Mononuclear cell (primary cell): ENCODE results near the gene AXIN2. TPM values are rescaled to one million over a fixed set of nuclear protein-coding genes. Genes with fewer than 3 reads are reported as not detected.

ENCODE experiments used
- H3K27me3 ChIP-seq: 2 replicates; pipeline ENCODE4 v1.6.0; 2011; ENCODE audit warnings: low read length, control low read depth; ENCODE audit not compliant: insufficient read depth
- H3K4me1 ChIP-seq: 2 replicates; pipeline ENCODE4 v1.5.1; 2011; ENCODE audit warnings: mild to moderate bottlenecking, low read length, control low read depth; ENCODE audit not compliant: insufficient read depth
- H3K4me3 ChIP-seq: 2 replicates; pipeline ENCODE4 v1.5.1; 2011; ENCODE audit warnings: mild to moderate bottlenecking, low read length, moderate library complexity
- H3K9me3 ChIP-seq: 2 replicates; pipeline ENCODE4 v1.5.1; 2011; ENCODE audit warnings: low read depth, mild to moderate bottlenecking, control low read depth, low read length
- total RNA-seq: library from RNA; depleted of rRNA; stranded (reverse); fragments of >200 nt; gene quantifications from one replicate; pipeline ENCODE4 v1.2.3, GENCODE V29; 2012

The AXIN2 gene
- total RNA-seq, 1 donor = 28.5 TPM

- peaks cover 4% of the 10 kb centered on the region for H3K4me1 ChIP-seq
- no peaks in the 10 kb centered on the region for H3K27me3 ChIP-seq
- no peaks in the 10 kb centered on the region for H3K9me3 ChIP-seq
- no peak overlapping the region for H3K4me3 ChIP-seq
Observed at GRCh38 chr17:65538675-65539529, 22.5 kb downstream of the AXIN2 start.

DNA sequence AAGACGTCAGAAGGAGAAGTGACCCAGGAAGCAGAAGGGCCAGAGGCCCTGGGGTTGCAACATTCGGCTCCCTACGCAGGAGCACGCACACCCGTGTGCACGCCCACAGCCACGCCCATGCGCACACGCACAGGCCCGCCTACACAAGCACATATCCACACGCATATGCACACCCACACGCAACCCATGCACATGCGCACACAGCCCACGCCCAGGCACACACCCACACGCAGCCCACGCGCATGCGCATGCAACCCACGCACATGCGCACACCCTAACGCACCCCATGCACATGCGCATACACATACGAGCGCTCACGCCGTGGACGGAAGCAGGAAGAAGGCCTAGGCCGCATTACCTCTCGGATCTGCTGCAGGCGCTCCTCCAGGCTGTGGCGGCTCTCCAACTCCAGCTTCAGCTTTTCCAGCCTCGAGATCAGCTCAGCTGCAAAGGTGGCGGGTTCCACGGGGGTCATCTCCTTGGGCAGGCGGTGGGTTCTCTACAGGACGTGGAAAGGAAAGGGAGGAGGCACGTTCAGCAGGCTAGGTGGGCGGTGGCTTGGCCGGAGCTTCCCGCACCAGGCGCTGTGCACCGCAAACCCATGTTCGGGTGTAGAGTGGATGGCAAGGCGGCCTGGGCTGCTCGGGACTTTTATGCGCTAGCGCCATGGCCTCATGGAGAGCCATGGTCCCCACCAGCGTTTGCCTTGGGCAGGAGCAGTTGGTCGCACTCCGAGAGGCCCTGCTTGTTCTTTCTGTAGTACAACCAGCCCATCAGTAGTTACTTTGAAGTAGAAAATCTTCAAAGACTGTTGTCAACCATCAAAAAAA, 23.4 kb downstream of the AXIN2 start:
- H3K9me3 ChIP-seq = no peaks in the 10 kb centered on the region
- H3K4me3 ChIP-seq = no peak overlapping the region
- H3K4me1 ChIP-seq = peaks cover 4% of the 10 kb centered on the region
- no peaks in the 10 kb centered on the region for H3K27me3 ChIP-seq

DNA sequence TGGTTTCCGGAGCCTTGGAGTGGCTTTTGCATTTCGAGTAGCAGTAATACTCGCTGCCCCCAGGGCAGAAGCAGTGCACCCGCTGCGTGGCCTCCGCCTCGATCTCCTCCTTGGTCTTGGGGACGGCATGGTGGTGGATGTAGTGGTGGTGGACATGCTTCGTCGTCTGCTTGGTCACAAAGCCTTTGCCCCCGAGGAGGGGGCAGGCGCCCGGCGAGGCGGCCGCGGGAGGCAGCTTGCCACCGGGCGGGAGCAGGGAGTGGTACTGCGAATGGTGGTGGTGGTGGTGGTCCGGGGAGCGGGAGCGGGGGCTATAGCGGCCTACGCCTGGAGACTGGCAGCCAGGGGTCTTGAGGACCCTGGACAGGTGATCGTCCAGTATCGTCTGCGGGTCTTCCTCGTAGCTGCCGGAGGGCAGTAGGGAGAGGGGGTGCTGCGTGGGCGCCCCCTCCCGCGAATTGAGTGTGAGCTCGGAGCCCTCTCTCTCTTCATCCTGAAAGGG, 24.1 kb downstream of the AXIN2 start:
- Histone ChIP-seq H3K27me3 (no peaks in the 10 kb centered on the region), H3K4me3 (no peak overlapping the region), H3K4me1 (peaks cover 4% of the 10 kb centered on the region), H3K9me3 (no peaks in the 10 kb centered on the region)

GRCh38 chr17:65536573-65537342, 24.7 kb downstream of the AXIN2 start:
- H3K4me1 ChIP-seq = peaks cover 4% of the 10 kb centered on the region
- no peak overlapping the region for H3K4me3 ChIP-seq
- no peaks in the 10 kb centered on the region for H3K9me3 ChIP-seq
- H3K27me3 ChIP-seq = no peaks in the 10 kb centered on the region

DNA sequence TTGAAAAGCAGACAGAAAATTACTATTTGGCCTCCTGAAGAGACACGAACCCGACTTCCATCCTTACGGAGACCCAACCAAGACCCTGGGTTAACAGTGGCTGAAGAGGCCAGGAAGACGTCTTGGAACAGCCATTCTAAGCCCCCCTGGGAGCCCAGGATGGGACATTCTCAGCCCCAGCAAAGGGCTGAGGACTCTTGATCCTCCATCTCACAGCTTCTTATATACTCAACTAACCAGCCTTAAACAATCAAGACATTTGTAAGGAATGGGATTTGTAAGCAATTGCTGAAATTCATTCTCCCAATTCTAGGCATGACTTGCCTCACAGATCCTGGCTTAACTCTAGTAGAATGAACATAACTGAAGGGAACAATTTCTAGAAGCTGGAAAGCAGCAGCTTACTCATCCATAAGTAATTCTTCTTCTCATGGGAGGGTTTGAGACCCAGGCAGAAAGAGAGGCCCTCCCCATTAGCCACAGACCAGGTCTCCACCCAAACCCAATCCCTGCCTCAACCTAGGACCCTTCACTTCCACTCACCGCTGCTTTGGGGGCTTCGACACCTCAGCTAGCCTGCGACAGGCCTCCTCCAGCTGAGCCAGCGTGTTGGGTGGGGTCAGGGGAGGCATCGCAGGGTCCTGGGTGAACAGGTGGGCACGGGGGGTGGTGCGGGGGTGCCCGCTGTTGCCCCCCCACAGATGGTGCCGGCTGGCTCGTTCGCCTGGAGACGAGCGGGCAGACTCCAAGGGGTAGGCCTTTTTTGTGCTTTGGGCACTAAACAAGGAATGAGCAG, 25.5 kb downstream of the AXIN2 start:
- H3K4me3 ChIP-seq = no peak overlapping the region
- H3K27me3 ChIP-seq = no peaks in the 10 kb centered on the region
- peaks cover 4% of the 10 kb centered on the region for H3K4me1 ChIP-seq
- H3K9me3 ChIP-seq = no peaks in the 10 kb centered on the region

DNA sequence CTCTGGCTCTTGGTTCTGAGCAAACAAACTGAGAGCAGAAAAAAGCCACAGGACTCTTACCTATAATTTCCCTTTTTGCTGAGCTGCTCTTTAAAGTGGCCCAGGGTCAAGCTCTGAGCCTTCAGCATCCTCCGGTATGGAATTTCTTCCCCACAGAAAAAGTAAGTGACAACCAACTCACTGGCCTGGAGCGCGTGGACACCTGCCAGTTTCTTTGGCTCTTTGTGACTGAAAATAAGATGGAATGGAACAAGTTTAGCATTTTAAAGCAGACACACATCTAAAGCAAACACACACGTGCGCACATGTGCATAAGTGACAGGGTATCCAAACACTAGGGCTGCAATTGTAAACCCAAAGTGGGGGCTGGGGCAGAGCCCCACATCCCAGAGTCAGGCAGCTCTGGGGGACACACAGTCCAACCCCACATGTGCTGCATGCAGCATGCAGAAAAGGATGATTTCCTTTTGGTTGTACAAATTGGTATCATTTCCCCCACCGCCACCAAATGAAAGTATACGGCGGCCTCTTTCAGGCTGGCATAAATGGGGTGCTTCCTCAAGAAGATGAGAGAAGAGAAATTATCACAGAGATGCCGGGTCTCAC, 27.5 kb downstream of the AXIN2 start:
- H3K9me3 ChIP-seq = no peaks in the 10 kb centered on the region
- H3K4me3 ChIP-seq = no peak overlapping the region
- no peaks in the 10 kb centered on the region for H3K27me3 ChIP-seq
- peaks cover 4% of the 10 kb centered on the region for H3K4me1 ChIP-seq

DNA sequence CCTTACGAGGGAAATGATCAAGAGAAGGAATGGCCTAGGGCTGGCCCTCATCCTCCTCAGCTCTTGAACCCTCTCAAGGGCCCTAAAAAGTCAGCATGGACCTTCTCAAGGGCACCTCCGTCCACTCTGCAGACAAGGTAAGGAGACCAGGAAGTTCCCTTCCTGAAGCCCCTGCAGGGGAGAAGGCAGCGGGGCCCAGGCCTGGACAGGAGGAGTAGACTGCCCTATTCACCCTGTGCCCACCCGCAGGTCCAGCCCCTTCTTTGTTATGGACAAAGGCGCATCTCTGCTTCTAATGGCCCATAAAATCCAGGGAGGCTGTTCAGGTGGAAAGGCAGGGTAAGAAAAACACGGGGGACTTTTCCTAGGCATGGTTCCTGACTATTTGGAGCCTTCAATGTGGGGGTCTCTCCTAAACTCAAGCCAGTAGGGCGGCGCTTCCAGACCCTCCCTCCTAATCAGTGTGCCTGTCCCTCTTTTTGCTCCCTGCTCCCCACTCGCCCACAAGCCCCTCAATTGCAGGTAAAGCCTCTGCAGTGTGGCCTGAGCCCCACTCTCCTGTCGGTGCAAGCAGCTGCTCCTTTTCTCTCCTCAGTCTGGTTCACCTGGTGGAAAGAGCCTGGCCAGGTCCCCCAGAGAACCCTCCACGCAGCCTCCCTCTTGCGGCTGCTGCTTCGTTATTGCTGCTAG, 28.2 kb downstream of the AXIN2 start:
- no peak overlapping the region for H3K4me3 ChIP-seq
- H3K27me3 ChIP-seq = no peaks in the 10 kb centered on the region
- peaks cover 3% of the 10 kb centered on the region for H3K4me1 ChIP-seq
- H3K9me3 ChIP-seq = no peaks in the 10 kb centered on the region

DNA sequence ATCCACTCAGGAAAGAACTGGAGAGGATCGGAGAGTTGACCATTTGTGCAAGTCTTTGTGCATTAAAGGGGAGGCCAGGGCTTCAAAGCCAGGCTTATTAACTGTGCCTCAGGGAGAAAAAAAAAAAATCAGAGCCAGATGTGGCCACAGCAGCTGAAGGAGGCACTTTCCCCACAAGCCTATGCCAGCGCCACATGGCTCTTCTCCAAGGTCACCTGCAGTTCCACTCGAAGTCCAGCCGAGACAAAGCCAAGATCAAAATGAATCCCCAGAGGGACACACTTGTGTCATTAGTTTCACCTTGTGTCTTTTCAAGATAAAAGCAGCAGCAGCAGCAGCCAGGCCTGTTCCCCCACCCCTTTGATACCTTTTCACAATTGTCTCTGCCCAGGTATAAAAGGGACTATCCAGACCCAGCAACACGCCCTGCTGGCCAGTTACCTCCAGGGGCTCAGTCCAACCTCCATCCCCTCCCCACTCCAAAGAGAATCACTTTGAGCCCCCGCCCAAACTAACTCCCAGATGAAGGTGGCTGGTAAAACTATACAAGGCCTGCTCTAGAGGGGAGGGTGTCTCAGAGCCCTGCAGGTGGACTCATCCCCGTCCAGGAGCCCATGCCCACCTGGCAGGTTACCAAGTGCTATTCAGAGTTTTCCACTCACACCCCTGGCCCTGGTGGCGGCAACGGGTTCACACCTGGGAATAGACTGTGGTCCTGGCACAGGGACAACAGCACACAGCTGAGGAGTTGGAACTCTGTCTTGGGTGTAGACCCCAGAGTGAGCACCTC, 29.2 kb downstream of the AXIN2 start:
- H3K4me1 ChIP-seq = no peaks in the 10 kb centered on the region
- H3K9me3 ChIP-seq = no peaks in the 10 kb centered on the region
- H3K4me3 ChIP-seq = no peak overlapping the region
- no peaks in the 10 kb centered on the region for H3K27me3 ChIP-seq

GRCh38 chr17:65531256-65532100, 30.0 kb downstream of the AXIN2 start:
- Histone ChIP-seq H3K4me1 (no peaks in the 10 kb centered on the region), H3K4me3 (no peak overlapping the region), H3K9me3 (no peaks in the 10 kb centered on the region), H3K27me3 (no peaks in the 10 kb centered on the region)

- Histone ChIP-seq H3K9me3 (no peaks in the 10 kb centered on the region), H3K27me3 (no peaks in the 10 kb centered on the region), H3K4me1 (no peaks in the 10 kb centered on the region), H3K4me3 (no peak overlapping the region)
Observed at GRCh38 chr17:65530523-65531255, 30.8 kb downstream of the AXIN2 start.

DNA sequence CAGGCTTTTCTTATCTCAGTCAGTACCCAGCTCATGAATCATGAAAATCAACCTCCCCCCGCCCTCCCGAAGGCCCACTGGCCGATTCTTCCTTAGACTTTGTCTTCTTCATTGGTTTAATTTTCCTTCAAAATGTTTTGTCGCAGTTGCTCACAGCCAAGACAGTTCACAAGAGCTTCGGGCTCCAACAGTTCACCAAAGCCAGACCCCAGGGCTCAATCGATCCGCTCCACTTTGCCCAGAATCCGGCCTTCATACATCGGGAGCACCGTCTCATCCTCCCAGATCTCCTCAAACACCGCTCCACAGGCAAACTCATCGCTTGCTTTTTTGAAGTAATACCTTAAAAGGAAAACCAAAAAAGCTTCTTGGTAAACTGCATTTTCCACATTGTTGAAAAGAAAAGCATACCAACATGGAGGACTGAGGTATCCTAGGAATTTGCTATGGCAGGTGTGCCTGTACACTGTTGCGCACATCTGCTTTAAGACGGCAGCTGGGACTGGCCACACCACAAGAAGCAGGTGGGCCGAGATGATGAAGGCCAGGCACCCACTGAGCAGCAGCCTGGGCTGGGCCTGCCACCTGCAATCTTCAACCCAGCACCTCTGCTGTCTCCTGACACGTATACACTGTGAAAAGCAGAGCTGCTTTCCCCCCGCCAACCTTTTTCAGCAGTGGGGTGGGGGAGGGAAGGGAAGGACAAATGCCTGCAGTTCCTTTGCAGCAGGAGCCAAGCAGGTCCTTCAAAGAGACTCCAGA, 31.5 kb downstream of the AXIN2 start:
- H3K4me1 ChIP-seq = no peaks in the 10 kb centered on the region
- no peaks in the 10 kb centered on the region for H3K27me3 ChIP-seq
- H3K4me3 ChIP-seq = no peak overlapping the region
- no peaks in the 10 kb centered on the region for H3K9me3 ChIP-seq
